Kidney epithelial cell (primary cell): Measurements from ENCODE around the gene KLK7. TPM values are rescaled to one million over a fixed set of nuclear protein-coding genes. Genes with fewer than 3 reads are reported as not detected.

ENCODE experiments used
- DNase-seq: peaks from one replicate; pipeline ENCODE4 v3.0.0-alpha.2; 2010; ENCODE audit warnings: low read depth
- H3K27me3 ChIP-seq: 2 replicates; pipeline ENCODE4 v1.6.0; 2011; ENCODE audit warnings: low read length; ENCODE audit not compliant: control insufficient read depth, insufficient read depth
- H3K36me3 ChIP-seq: 2 replicates; pipeline ENCODE4 v1.5.1; 2011; ENCODE audit warnings: low read length; ENCODE audit not compliant: control insufficient read depth, insufficient read depth
- H3K4me3 ChIP-seq: 2 replicates; pipeline ENCODE4 v1.5.1; 2011; ENCODE audit warnings: low read depth, mild to moderate bottlenecking, control low read depth, low read length
- total RNA-seq: library from RNA; depleted of rRNA; stranded (reverse); fragments of >200 nt; gene quantifications from 2 replicates; pipeline ENCODE4 v1.2.3, GENCODE V29; 2015
- TF ChIP-seq, protein P1 (sequence below): IDR thresholded peaks from 2 replicates; pipeline ENCODE4 v1.5.1; 2011; ENCODE audit warnings: mild to moderate bottlenecking, moderate library complexity, low read length, control low read depth, inconsistent platforms; ENCODE audit not compliant: insufficient read depth, poor library complexity, severe bottlenecking

KLK7 gene
- total RNA-seq, 1 donor from 2014 or later: 18.7 TPM

DNA sequence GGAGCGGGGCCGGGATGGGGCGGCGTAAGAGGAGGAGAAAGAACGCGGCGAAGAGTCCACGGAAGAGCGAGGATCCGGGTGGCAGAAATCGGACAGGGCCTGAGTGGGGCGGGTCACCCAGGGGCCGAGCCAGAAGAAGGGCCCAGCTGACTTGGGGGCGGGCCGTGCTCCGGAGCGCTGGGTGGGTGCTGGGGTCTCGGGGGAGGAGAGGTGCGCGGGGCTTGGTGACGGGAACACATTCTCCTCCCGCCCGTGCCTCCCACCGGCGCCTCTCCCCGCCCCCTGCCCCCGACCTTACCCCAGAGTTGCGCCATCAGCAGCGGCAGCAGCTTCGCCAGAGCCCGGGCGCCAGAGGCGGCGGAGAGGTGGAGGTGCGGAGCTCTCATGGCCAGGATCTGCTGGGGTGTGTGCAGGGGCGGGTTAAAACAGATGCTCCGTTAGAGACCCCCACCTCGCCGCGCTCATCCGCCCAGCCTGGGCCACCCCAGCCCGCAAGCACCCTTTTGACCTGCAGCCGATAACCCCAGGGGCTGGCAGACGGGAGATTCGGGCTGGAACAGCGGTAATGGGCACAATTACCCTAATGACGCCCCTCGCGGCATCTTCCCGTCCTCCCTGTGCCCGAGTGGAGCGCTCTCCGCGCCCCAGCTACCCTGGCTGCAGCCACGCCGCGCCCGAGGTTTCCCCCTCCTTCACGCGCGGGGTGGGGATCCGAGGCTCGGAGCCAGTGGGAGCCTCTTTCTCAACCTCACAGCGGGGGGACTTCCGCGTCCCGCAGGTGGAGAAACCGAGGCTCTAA is 35.2 kb upstream of the KLK7 start:
- Histone ChIP-seq H3K36me3 (no peaks in the 10 kb centered on the region), H3K4me3 (peak overlapping the region; percentile 5), H3K27me3 (peaks cover 36% of the 10 kb centered on the region)
- TF ChIP-seq, protein P1, sequence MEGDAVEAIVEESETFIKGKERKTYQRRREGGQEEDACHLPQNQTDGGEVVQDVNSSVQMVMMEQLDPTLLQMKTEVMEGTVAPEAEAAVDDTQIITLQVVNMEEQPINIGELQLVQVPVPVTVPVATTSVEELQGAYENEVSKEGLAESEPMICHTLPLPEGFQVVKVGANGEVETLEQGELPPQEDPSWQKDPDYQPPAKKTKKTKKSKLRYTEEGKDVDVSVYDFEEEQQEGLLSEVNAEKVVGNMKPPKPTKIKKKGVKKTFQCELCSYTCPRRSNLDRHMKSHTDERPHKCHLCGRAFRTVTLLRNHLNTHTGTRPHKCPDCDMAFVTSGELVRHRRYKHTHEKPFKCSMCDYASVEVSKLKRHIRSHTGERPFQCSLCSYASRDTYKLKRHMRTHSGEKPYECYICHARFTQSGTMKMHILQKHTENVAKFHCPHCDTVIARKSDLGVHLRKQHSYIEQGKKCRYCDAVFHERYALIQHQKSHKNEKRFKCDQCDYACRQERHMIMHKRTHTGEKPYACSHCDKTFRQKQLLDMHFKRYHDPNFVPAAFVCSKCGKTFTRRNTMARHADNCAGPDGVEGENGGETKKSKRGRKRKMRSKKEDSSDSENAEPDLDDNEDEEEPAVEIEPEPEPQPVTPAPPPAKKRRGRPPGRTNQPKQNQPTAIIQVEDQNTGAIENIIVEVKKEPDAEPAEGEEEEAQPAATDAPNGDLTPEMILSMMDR: no peak
- no peak for DNase-seq

DNA sequence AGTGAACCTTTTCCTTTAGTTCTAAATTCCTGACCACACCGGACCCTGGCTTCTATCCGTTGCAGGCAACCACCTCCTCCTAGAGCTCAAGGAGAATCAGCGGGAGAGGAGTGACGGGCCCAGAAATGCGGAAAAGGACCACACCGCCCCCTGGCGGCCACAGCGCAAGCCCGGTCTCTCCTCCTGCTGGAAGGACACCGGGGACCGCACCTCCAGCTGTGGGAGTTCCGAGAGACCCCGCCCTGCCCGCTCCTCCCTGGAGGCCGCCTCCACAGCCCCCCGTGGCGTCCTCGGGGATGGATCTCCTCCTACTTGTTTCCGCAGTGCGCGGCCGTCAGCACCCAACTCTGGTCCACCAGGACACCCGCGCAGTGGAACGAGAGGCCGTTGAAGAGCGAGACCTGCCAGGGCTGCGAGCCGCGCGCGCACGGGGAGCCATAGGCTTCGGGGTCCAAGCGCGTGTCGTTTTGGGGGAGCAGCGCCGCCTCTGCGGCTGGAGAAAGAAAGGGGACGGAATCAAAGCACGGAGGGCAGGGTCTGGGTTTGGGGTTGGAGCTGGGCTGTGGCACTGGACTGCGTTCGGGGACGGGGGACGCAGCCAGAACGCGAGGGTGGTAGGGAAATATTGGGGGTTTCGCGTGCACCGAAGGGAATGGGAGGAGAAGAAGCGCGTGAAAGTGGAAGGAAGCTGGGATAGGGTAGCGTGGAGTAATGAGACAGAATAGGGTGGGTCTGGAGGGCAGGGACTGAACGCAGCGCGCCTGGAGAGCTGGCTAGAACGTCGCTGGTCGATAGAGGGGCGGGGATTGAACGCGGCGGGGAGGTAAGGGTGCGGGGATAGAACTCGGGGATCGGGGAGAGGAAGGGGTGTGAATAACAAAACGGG is 33.3 kb upstream of the KLK7 start:
- TF ChIP-seq, protein P1: peak; percentile 79
- H3K4me3 ChIP-seq: peak overlapping the region; percentile 20
- peaks cover 34% of the 10 kb centered on the region for H3K27me3 ChIP-seq
- H3K36me3 ChIP-seq: no peaks in the 10 kb centered on the region
- no peak for DNase-seq

- Histone ChIP-seq H3K4me3 (no peak overlapping the region), H3K36me3 (no peaks in the 10 kb centered on the region), H3K27me3 (peaks cover 34% of the 10 kb centered on the region)
- DNase-seq: no peak
- TF ChIP-seq, protein P1: no peak
These were observed 32.1 kb upstream of the KLK7 start for GRCh38 chr19:51015691-51016267.

DNA sequence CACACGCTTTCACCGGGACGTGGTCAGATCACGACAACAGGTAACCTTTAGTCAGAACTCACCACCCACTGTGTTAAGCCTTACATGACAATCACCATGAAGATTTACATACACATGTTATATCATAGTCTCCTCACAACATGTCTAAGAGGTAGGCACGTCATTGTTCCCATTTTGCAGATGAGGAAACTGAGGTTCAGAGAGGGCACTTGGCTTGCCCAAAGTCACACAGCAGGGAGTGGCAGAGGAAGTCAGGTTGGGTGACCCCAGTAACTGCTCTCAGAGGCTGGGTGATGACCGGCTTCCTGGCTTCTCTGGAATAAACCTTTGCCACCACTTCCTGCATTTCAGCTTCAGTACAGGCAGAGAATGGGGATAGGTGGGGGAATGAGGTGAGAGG is 30.5 kb upstream of the KLK7 start:
- no peak for DNase-seq
- TF ChIP-seq, protein P1: no peak
- H3K27me3 ChIP-seq: peaks cover 25% of the 10 kb centered on the region
- H3K36me3 ChIP-seq: no peaks in the 10 kb centered on the region
- no peak overlapping the region for H3K4me3 ChIP-seq

DNA sequence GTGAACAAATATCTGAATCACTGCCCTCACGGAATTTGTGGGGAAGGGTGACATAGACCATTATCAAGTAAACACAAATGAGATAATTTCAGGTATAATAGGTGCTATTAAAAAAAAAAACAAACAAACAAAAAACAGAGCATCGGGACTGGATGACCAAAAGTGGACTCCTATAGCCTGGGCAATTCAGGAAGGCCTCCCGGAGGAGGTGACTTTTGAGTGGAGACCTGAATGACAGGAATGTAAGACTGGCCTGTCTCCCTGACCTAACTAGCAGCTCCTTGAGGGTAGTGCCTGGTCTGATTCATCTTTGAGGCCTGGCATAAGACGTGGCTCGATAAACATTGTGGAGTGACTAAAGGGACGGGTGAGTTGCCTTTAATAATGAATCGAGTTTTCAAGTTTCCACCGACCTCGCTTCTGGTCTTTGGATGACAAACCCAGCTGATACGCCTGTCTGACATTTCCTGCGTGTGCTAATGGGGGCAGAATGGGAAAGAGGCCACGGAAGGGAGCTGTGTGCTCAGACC is 29.0 kb upstream of the KLK7 start:
- no peak for DNase-seq
- Histone ChIP-seq H3K4me3 (no peak overlapping the region), H3K36me3 (no peaks in the 10 kb centered on the region), H3K27me3 (peaks cover 13% of the 10 kb centered on the region)
- TF ChIP-seq, protein P1: no peak
